ENCODE results near the gene GPR142. TPM values are rescaled to one million over a fixed set of nuclear protein-coding genes. Genes with fewer than 3 reads are reported as not detected.
A peak's percentile ranks its signal among the peaks of the same experiment; 100 is the strongest.

GPR142 gene
- total RNA-seq, 4 donors from 2014 or later = 0.67 TPM; not detected in 3

- H3K9me3 ChIP-seq = no peaks in the 10 kb centered on the region
- intact Hi-C loops (cut with DNase I) = no loop called here
- H3K4me3 ChIP-seq (replicated peaks in 1 of 3) = no peak overlapping the region
- no peaks in the 10 kb centered on the region for H3K27me3 ChIP-seq
- H3K27ac ChIP-seq = peak overlapping the region; percentile 36 to 58 (median 50)
- DNase-seq = peak; percentile 92 to 94
- peaks cover 0 to 13% of the 10 kb centered on the region in 2 donors for H3K4me1 ChIP-seq
- H3K36me3 ChIP-seq = no peaks in the 10 kb centered on the region
- WGBS, 2 donors = 33 to 42% methylated on average over 7 of the region's 7 CpGs
- TF ChIP-seq, protein P1, sequence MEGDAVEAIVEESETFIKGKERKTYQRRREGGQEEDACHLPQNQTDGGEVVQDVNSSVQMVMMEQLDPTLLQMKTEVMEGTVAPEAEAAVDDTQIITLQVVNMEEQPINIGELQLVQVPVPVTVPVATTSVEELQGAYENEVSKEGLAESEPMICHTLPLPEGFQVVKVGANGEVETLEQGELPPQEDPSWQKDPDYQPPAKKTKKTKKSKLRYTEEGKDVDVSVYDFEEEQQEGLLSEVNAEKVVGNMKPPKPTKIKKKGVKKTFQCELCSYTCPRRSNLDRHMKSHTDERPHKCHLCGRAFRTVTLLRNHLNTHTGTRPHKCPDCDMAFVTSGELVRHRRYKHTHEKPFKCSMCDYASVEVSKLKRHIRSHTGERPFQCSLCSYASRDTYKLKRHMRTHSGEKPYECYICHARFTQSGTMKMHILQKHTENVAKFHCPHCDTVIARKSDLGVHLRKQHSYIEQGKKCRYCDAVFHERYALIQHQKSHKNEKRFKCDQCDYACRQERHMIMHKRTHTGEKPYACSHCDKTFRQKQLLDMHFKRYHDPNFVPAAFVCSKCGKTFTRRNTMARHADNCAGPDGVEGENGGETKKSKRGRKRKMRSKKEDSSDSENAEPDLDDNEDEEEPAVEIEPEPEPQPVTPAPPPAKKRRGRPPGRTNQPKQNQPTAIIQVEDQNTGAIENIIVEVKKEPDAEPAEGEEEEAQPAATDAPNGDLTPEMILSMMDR (IDR thresholded peaks at IDR 0.05) = no peak
- peak in 1 of 2 donors; percentile 18 for TF ChIP-seq POLR2A (IDR thresholded peaks at IDR 0.05)
These were observed 46.2 kb downstream of the GPR142 start for GRCh38 chr17:74413491-74413890.

DNA sequence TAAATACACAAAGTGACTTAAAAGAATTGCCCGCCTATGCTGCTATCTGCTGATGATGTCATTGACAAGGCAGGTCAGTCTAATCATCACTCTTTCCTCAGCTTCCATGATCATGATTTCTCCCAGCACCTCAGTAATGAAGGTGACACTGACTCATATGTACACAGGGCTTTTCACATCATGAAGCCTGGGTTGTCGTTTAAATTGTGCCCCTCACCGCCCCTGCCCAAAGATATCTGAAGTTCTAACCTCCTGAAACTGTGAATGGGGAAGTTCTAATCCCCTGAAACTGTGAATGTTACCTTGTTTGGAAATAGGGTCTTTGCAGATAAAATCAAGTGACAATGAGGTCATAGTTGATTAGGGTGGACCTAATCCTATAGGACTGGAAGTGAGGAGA is 47.2 kb downstream of the GPR142 start:
- TF ChIP-seq POLR2A (IDR thresholded peaks at IDR 0.05) = no peak
- TF ChIP-seq, protein P1 (IDR thresholded peaks at IDR 0.05) = no peak
- H3K36me3 ChIP-seq = no peaks in the 10 kb centered on the region
- no peak overlapping the region for H3K4me3 ChIP-seq (replicated peaks in 1 of 3)
- no peaks in the 10 kb centered on the region for H3K9me3 ChIP-seq
- no peak overlapping the region for H3K27ac ChIP-seq
- 82 to 90% methylated on average over 3 of the region's 3 CpGs for WGBS, 2 donors
- intact Hi-C loops (cut with DNase I) = no loop called here
- no peaks in the 10 kb centered on the region for H3K27me3 ChIP-seq
- no peak for DNase-seq
- H3K4me1 ChIP-seq = peaks cover 0 to 13% of the 10 kb centered on the region in 2 donors

DNA sequence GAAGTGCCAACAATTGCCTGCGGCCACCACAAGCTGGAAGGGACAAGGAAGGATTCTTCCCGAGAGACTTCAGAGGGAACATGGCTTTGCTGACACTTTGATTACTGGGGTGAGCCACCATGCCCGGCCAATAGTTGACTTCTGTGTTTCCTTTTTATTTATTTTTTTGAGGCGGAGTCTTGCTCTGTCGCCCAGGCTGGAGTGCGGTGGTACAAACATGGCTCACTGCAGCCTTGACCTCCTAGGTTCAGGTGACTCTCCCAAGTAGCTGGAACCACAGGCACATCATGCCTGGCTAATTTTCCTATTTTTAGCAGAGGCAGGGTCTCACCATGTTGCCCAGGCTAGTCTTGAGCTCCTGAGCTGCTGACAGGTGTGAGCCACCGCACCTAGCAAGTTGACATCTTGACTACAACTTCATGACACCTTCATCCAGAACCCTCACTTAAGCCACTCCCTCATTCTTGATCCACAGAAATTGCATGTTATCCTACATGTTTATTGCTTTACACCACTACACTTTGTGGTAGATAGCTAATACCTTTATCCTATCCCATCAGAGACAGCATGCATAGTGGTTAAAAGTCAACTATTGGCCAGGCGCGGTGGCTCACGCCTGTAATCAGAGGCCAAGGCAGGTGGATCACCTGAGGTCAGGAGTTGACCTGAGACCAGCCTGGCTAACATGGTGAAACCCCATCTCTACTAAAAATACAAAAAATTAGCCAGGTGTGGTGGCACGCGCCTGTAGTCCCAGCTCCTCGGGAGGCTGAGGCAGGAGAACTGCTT is 48.5 kb downstream of the GPR142 start:
- no peak for TF ChIP-seq POLR2A (IDR thresholded peaks at IDR 0.05)
- TF ChIP-seq, protein P1 (IDR thresholded peaks at IDR 0.05) = no peak
- intact Hi-C loops (cut with DNase I) = no loop called here
- no peak overlapping the region for H3K4me3 ChIP-seq (replicated peaks in 1 of 3)

DNA sequence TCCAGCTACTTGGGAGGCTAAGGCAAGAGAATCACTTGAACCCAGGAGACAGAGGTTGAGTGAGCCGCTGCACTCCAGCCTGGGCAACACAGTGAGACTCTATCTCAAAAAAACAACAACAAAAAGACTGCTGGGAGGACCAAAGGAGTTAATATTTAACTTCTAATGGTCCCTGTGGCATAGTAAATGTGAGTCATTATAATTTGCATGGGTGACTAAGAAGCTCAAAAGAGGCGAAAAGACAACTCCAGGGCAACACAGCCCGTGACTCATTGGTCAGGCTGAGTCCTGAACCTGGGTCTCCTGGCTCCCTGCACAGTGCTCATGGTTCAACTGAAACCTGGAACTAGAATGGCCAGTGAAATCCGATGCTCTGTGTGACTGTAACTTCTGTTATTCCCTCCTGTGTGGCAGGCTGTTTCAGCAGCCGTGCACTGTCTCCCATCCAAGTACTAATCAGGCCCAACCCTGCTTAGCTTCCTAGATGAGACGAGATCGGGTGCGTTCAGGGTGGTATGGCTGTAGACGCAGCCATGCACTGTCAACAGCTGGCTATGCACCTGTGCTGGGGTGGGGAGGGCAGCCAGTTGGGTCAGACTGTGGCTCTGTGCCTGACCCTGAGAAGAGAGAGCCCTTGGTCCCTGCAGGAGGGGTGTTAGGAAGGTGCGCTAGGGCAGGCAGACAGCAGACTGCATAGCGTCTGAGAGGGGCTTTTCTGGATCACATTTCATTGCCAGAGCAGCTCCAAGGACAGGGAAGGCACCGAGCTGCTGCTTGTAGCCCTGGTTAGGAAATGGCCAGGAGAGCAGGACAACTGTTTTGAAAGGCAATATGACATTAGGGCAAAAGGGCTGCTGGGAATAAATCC is 50.1 kb downstream of the GPR142 start:
- intact Hi-C loops (cut with DNase I) = no loop called here
- TF ChIP-seq, protein P1 (IDR thresholded peaks at IDR 0.05) = no peak
- TF ChIP-seq POLR2A (IDR thresholded peaks at IDR 0.05) = no peak
- Histone ChIP-seq H3K27ac (no peak overlapping the region), H3K36me3 (no peaks in the 10 kb centered on the region), H3K4me1 (peaks cover 0 to 13% of the 10 kb centered on the region in 2 donors), H3K4me3 (replicated peaks in 1 of 3) (no peak overlapping the region), H3K9me3 (no peaks in the 10 kb centered on the region), H3K27me3 (no peaks in the 10 kb centered on the region)
- 82 to 87% methylated on average over 12 of the region's 12 CpGs for WGBS, 2 donors
- no peak for DNase-seq

More for the DNA sequence above, 48.5 kb downstream of the GPR142 start:
- DNase-seq = no peak
- Histone ChIP-seq H3K36me3 (no peaks in the 10 kb centered on the region), H3K9me3 (no peaks in the 10 kb centered on the region), H3K4me1 (peaks cover 0 to 13% of the 10 kb centered on the region in 2 donors), H3K27me3 (no peaks in the 10 kb centered on the region), H3K27ac (no peak overlapping the region)
- WGBS, 2 donors = 91 to 96% methylated on average over 13 of the region's 13 CpGs
